Peyer's patch (tissue), 4 donors: ENCODE data around the gene VPS39. TPM values are rescaled to one million over a fixed set of nuclear protein-coding genes. Genes with fewer than 3 reads are reported as not detected.
A peak's percentile ranks its signal among the peaks of the same experiment; 100 is the strongest.

Source experiments
- DNase-seq, 3 donors: peaks; one replicate each; pipeline ENCODE4 v3.0.0-alpha.2; 2017 to 2019
- H3K27ac ChIP-seq, 4 donors: fragments of 200-600 bp; sonication (generic); one replicate each; pipeline ENCODE4 v1.5.1; 2016 to 2019
- H3K27me3 ChIP-seq, 2 donors: fragments of 200-600 bp; sonication (generic); one replicate each; pipeline ENCODE4 v1.5.1; 2019
- H3K36me3 ChIP-seq, 3 donors: fragments of 200-600 bp; sonication (generic); one replicate each; pipeline ENCODE4 v1.5.1; 2016 to 2019
- H3K4me1 ChIP-seq, 4 donors: fragments of 200-600 bp; sonication (generic); one replicate each; pipeline ENCODE4 v1.5.1; 2016 to 2019
- H3K4me3 ChIP-seq, 4 donors: fragments of 200-600 bp; sonication (generic); 1 replicate in 3 of 4; 2 replicates in 1 of 4; pipeline ENCODE4 v1.5.1; 2016 to 2019; ENCODE audit warnings: mild to moderate bottlenecking in 1 of 4
- H3K9me3 ChIP-seq, 4 donors: fragments of 200-600 bp; sonication (generic); one replicate each; pipeline ENCODE4 v1.5.1; 2016 to 2019; ENCODE audit warnings: mild to moderate bottlenecking in 1 of 4
- POLR2A ChIP-seq, 2 donors: fragments of 450-650 bp; IDR thresholded peaks; one replicate each; pipeline ENCODE4 v1.5.1; 2017; ENCODE audit warnings: antibody characterized with exemption in 2 of 2, mild to moderate bottlenecking in 2 of 2, moderate library complexity in 2 of 2
- total RNA-seq, 4 donors: library from RNA; depleted of rRNA; stranded (reverse); fragments of >200 nt; gene quantifications; one replicate each; pipeline ENCODE4 v1.1.0, GENCODE V29; 2016
- TF ChIP-seq, protein P1 (sequence below), 6 experiments: fragments of 450-650 bp in 4 of 6; fragments of 200-600 bp in 2 of 6; sonication (generic) in 1 of 6; IDR thresholded peaks; one replicate each; pipeline ENCODE4 v1.5.1; 2017 to 2019; ENCODE audit warnings: antibody characterized with exemption in 6 of 6, mild to moderate bottlenecking in 3 of 6, moderate library complexity in 1 of 6

The VPS39 gene
- total RNA-seq, 4 donors from 2014 or later: 141 to 314 (median 192) TPM

DNA sequence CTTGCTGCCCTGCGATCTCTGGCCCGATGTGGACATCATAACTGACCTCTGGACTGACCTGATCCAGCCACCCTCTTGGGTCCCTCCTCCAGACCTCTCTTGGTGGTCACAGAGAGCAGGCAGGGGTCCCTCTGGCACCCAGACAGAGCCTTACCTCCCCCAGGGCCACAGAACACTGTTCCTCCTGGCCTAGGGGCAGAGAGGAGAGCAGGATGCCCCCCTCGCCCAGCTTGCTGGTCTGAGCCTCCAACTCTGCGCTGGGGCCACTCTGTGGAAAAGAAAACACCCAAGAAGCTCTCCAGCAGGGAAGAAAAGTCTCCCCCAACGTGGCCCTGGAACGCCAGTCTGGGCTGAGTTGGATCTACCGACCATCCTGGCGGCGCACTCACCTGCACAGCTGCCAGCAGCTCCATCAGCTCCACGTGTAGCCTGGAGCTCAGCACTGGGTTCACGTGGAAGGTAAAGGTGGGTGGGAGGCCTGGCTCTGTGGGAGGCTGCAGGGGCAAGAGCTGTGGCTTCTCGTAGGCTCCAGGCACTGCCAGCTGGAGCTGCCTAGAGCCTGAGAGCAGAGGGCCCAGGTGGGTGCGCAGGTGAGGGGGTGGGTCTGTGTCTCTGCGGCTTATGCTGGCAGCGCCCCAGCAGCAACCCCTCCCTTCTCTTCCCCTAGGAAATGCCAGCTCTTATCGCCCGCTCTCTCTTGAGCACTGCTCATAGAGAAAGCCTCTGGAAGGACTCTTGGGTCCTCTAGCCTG is 57.7 kb downstream of the VPS39 start:
- no peak overlapping the region for H3K27ac ChIP-seq
- H3K36me3 ChIP-seq: no peaks in the 10 kb centered on the region
- no peaks in the 10 kb centered on the region for H3K27me3 ChIP-seq
- no peaks in the 10 kb centered on the region for H3K4me1 ChIP-seq
- DNase-seq: peak in 1 of 3 donors; percentile 15
- H3K9me3 ChIP-seq: no peaks in the 10 kb centered on the region
- no peak overlapping the region for H3K4me3 ChIP-seq
- TF ChIP-seq POLR2A (IDR thresholded peaks at IDR 0.05): no peak
- TF ChIP-seq, protein P1, sequence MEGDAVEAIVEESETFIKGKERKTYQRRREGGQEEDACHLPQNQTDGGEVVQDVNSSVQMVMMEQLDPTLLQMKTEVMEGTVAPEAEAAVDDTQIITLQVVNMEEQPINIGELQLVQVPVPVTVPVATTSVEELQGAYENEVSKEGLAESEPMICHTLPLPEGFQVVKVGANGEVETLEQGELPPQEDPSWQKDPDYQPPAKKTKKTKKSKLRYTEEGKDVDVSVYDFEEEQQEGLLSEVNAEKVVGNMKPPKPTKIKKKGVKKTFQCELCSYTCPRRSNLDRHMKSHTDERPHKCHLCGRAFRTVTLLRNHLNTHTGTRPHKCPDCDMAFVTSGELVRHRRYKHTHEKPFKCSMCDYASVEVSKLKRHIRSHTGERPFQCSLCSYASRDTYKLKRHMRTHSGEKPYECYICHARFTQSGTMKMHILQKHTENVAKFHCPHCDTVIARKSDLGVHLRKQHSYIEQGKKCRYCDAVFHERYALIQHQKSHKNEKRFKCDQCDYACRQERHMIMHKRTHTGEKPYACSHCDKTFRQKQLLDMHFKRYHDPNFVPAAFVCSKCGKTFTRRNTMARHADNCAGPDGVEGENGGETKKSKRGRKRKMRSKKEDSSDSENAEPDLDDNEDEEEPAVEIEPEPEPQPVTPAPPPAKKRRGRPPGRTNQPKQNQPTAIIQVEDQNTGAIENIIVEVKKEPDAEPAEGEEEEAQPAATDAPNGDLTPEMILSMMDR (IDR thresholded peaks at IDR 0.05): no peak

DNA sequence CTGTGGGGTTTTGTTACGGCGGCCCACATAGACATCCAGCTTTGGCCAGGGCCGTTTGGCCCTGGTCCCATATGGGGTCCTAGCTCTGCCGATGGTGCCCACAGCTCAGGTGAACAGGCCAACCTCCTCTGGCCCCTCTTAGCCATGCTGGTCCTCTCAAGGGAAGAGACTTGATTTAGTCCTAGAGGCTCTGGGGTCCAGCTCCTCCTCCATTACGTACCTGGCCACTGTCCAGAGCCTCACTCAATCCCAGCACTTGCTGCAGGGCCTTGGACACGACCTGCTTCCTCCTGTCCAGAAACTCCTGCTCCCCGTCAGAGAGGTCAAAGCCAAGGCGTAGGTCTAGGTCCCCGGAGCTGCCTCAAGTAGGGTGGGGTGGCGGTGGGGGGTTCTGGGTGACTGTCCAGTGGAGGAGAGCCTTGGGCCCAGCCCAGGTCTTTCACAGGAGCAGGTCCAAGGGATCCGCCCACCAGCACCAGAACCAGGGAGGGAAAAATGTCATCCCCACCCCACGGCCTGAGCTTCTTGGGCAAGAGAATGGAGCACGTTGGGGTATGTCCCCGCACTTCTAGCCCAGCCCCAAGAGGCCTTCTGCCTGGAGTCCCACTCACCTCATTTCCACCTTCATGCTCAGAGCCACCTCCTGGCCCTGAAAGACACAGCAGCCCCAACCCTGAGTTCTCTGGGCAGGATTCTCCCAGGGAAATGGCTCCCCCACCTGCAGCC is 58.4 kb downstream of the VPS39 start:
- peak in 1 of 3 donors; percentile 43 for DNase-seq
- Histone ChIP-seq H3K27ac (no peak overlapping the region), H3K4me3 (no peak overlapping the region), H3K36me3 (no peaks in the 10 kb centered on the region), H3K27me3 (no peaks in the 10 kb centered on the region), H3K9me3 (no peaks in the 10 kb centered on the region), H3K4me1 (no peaks in the 10 kb centered on the region)
- TF ChIP-seq, protein P1 (IDR thresholded peaks at IDR 0.05): no peak
- TF ChIP-seq POLR2A (IDR thresholded peaks at IDR 0.05): no peak

DNA sequence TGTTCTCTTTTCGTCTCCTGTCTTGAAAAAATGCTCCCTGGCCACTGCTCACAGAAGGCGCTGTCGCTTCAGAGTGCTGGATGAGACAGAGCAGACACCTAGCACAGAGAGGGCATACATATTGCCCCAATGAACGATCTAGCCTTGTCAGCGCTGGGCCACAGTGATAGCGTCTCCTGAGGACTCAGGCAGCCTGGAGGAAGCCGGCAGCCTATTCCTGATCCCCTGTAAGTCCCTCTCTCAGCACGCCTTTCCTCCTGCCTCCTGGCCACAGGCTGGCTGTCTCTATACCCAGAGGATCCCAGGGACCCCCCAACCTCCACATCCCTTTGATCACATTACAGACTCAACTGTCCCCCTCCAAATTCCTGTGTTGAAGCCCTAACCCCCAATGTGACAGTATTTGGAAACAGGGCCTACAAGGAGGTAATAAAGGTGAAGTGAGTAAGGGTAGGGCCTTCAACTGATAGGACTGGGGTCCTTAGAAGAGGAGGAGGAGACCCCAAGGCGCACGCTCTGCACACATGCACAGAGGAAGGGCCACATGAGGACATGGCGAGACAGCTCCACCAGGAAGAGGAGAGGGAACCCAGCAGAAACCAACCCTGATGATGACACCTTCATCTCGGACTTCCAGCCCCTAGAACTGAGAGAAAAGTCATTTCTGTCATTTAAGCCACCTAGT is 59.2 kb downstream of the VPS39 start:
- no peaks in the 10 kb centered on the region for H3K27me3 ChIP-seq
- H3K36me3 ChIP-seq: no peaks in the 10 kb centered on the region
- peak in 1 of 3 donors; percentile 31 for DNase-seq
- TF ChIP-seq, protein P1 (IDR thresholded peaks at IDR 0.05): no peak
- no peak for TF ChIP-seq POLR2A (IDR thresholded peaks at IDR 0.05)
- no peak overlapping the region for H3K27ac ChIP-seq
- no peaks in the 10 kb centered on the region for H3K4me1 ChIP-seq
- no peak overlapping the region for H3K4me3 ChIP-seq
- no peaks in the 10 kb centered on the region for H3K9me3 ChIP-seq

DNA sequence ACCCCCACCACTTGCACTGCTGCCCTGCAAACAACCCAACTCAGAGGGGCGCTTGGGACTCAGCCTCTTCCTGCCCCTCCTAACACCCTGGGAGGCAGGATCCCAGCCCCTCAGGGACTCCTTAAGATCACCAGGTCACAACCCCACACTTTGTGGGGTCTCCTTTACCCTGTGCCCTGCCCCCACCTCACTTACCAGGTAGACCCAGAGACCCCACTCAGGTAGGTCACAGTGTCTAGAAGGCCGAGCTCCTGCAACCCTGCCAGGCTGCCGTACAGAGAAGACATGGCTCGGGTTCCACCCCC is 60.7 kb downstream of the VPS39 start:
- peak in 1 of 3 donors; percentile 19 for DNase-seq

More for the DNA sequence above, 60.7 kb downstream of the VPS39 start:
- no peaks in the 10 kb centered on the region for H3K27me3 ChIP-seq
- no peak overlapping the region for H3K27ac ChIP-seq
- H3K4me3 ChIP-seq: no peak overlapping the region
- H3K4me1 ChIP-seq: peaks cover 0 to 1% (median 0%) of the 10 kb centered on the region in 4 donors
- H3K9me3 ChIP-seq: no peaks in the 10 kb centered on the region
- no peaks in the 10 kb centered on the region for H3K36me3 ChIP-seq
- TF ChIP-seq, protein P1 (IDR thresholded peaks at IDR 0.05): no peak
- TF ChIP-seq POLR2A (IDR thresholded peaks at IDR 0.05): no peak
